ENCODE results near the gene GPR161.

GPR161 gene

GRCh38 chr1:168119750-168120149 lies 17.0 kb downstream of the GPR161 start:
- no peak for TF ChIP-seq CTCF (conservative IDR thresholded peaks at IDR 0.05)
- H3K27ac ChIP-seq, result no peak overlapping the region

GRCh38 chr1:168116327-168116799 lies 20.4 kb downstream of the GPR161 start:
- no peak for TF ChIP-seq CTCF (conservative IDR thresholded peaks at IDR 0.05)
- no peak overlapping the region for H3K27ac ChIP-seq

GRCh38 chr1:168114845-168115244 lies 21.9 kb downstream of the GPR161 start:
- no peak for TF ChIP-seq CTCF (conservative IDR thresholded peaks at IDR 0.05)
- H3K27ac ChIP-seq, result no peak overlapping the region

GRCh38 chr1:168112673-168113305 lies 23.9 kb downstream of the GPR161 start:
- TF ChIP-seq CTCF (conservative IDR thresholded peaks at IDR 0.05), result no peak
- H3K27ac ChIP-seq, result no peak overlapping the region

GRCh38 chr1:168110896-168111545 lies 25.7 kb downstream of the GPR161 start:
- no peak for TF ChIP-seq CTCF (conservative IDR thresholded peaks at IDR 0.05)
- no peak overlapping the region for H3K27ac ChIP-seq

- no peak overlapping the region for H3K27ac ChIP-seq
- no peak for TF ChIP-seq CTCF (conservative IDR thresholded peaks at IDR 0.05)
These were observed 30.5 kb downstream of the GPR161 start for GRCh38 chr1:168106274-168106673.

GRCh38 chr1:168105846-168106245 lies 30.9 kb downstream of the GPR161 start:
- H3K27ac ChIP-seq, result no peak overlapping the region
- TF ChIP-seq CTCF (conservative IDR thresholded peaks at IDR 0.05), result no peak
